Mucosa of rectum (tissue), 2 donors: ENCODE data around the gene MBD4.
A peak's percentile ranks its signal among the peaks of the same experiment; 100 is the strongest.

Experiments
- H3K27ac ChIP-seq, 2 donors: one replicate each; pipeline ENCODE4 v1.7.0; 2013; ENCODE audit warnings: inconsistent platforms in 2 of 2, low read depth in 2 of 2, low read length in 2 of 2
- H3K27me3 ChIP-seq, 2 donors: one replicate each; pipeline ENCODE4 v1.7.0; 2013; ENCODE audit warnings: low read length in 2 of 2; ENCODE audit not compliant: control insufficient read depth in 2 of 2, insufficient read depth in 2 of 2
- H3K36me3 ChIP-seq, 2 donors: one replicate each; pipeline ENCODE4 v1.7.0; 2013; ENCODE audit warnings: low read length in 2 of 2; ENCODE audit not compliant: control insufficient read depth in 2 of 2, insufficient read depth in 2 of 2
- H3K4me1 ChIP-seq, 2 donors: one replicate each; pipeline ENCODE4 v1.7.0; 2013; ENCODE audit warnings: low read length in 2 of 2, mild to moderate bottlenecking in 1 of 2; ENCODE audit not compliant: control insufficient read depth in 2 of 2, insufficient read depth in 2 of 2
- H3K4me3 ChIP-seq, 2 donors: one replicate each; pipeline ENCODE4 v1.7.0; 2013; ENCODE audit warnings: low read length in 2 of 2
- H3K9ac ChIP-seq, 2 donors: one replicate each; pipeline ENCODE4 v1.7.0; 2013; ENCODE audit warnings: low read length in 2 of 2, low read depth in 1 of 2, mild to moderate bottlenecking in 1 of 2
- H3K9me3 ChIP-seq, 2 donors: one replicate each; pipeline ENCODE4 v1.7.0; 2013; ENCODE audit warnings: low read length in 2 of 2; ENCODE audit not compliant: control insufficient read depth in 2 of 2
- donor health status: healthy.
- donor health status: Normal muscosa, but diverticular disease.

MBD4 gene

GRCh38 chr3:129448186-129448895, 8.6 kb upstream of the MBD4 start:
- peaks cover 6 to 13% of the 10 kb centered on the region in 2 donors for H3K36me3 ChIP-seq
- H3K27me3 ChIP-seq, result no peaks in the 10 kb centered on the region
- no peaks in the 10 kb centered on the region for H3K9me3 ChIP-seq
- no peak overlapping the region for H3K4me3 ChIP-seq
- H3K9ac ChIP-seq, result no peak overlapping the region
- H3K4me1 ChIP-seq, result no peaks in the 10 kb centered on the region
- H3K27ac ChIP-seq, result no peak overlapping the region

- no peaks in the 10 kb centered on the region for H3K27me3 ChIP-seq
- no peaks in the 10 kb centered on the region for H3K9me3 ChIP-seq
- H3K4me1 ChIP-seq, result peaks cover under 1 to 1% of the 10 kb centered on the region in 2 donors
- H3K36me3 ChIP-seq, result peaks cover 0 to under 1% of the 10 kb centered on the region in 2 donors
- H3K4me3 ChIP-seq, result no peak overlapping the region
- H3K27ac ChIP-seq, result no peak overlapping the region
- H3K9ac ChIP-seq, result no peak overlapping the region
These were observed 7.2 kb upstream of the MBD4 start for GRCh38 chr3:129446926-129447325.

DNA sequence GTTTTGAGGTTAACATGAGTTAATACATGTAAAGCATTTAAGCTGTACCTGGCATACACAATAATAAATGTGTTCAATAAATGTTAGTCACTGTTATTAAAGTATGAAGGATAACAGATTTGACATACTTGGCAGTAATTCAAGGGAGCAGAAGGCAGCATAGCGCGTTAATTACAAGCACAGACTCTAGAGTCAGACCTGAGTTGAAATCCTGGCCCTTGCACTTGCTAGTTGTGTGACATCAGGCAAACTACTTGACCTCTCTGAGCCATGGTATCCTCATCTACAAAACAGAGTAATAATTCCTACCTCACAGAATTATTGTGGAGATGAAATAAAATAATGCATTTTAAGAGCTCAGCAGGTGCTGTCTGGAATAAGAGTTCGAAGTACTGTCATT, 5.7 kb upstream of the MBD4 start:
- Histone ChIP-seq H3K9me3 (no peaks in the 10 kb centered on the region), H3K4me1 (peaks cover 13 to 15% of the 10 kb centered on the region in 2 donors), H3K27me3 (no peaks in the 10 kb centered on the region), H3K27ac (no peak overlapping the region), H3K4me3 (no peak overlapping the region), H3K36me3 (no peaks in the 10 kb centered on the region), H3K9ac (no peak overlapping the region)

- Histone ChIP-seq H3K27me3 (no peaks in the 10 kb centered on the region), H3K27ac (no peak overlapping the region), H3K9me3 (no peaks in the 10 kb centered on the region), H3K4me1 (peaks cover 17 to 22% of the 10 kb centered on the region in 2 donors), H3K36me3 (no peaks in the 10 kb centered on the region), H3K4me3 (no peak overlapping the region), H3K9ac (no peak overlapping the region)
These were observed 3.2 kb upstream of the MBD4 start for GRCh38 chr3:129442947-129443346.

GRCh38 chr3:129442486-129442885, 2.7 kb upstream of the MBD4 start:
- no peaks in the 10 kb centered on the region for H3K27me3 ChIP-seq
- H3K36me3 ChIP-seq, result peaks cover 0 to 3% of the 10 kb centered on the region in 2 donors
- peaks cover 17 to 22% of the 10 kb centered on the region in 2 donors for H3K4me1 ChIP-seq
- H3K9ac ChIP-seq, result no peak overlapping the region
- no peak overlapping the region for H3K27ac ChIP-seq
- H3K9me3 ChIP-seq, result no peaks in the 10 kb centered on the region
- no peak overlapping the region for H3K4me3 ChIP-seq

GRCh38 chr3:129441782-129442181, 2.0 kb upstream of the MBD4 start:
- Histone ChIP-seq H3K36me3 (peaks cover 2 to 5% of the 10 kb centered on the region in 2 donors), H3K4me1 (peaks cover 17 to 22% of the 10 kb centered on the region in 2 donors), H3K9ac (peak overlapping the region in 1 of 2 donors; percentile 34), H3K27ac (no peak overlapping the region), H3K4me3 (peak overlapping the region in 1 of 2 donors; percentile 97), H3K9me3 (no peaks in the 10 kb centered on the region), H3K27me3 (no peaks in the 10 kb centered on the region)

DNA sequence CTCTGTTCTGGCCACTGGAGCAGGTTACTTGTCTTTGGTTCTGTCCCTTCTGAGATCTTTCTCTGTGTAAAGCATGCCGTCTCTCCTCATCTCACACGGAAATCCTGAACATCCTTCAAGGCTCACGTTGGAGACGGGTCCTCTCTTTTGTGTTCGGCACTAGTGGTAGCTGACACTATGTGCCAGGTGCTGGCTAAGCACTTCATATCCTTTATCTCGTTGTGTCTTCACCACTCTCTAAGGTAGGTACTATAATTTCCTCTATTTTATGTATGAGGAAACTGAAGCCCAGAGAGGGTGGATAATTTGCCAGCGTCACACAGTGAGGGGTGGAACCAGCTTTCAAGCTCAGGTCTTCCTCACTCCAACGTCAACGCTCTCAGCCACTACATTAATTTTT, 1.5 kb upstream of the MBD4 start:
- no peaks in the 10 kb centered on the region for H3K9me3 ChIP-seq
- peak overlapping the region; percentile 83 to 86 for H3K9ac ChIP-seq
- no peaks in the 10 kb centered on the region for H3K27me3 ChIP-seq
- H3K4me3 ChIP-seq, result peak overlapping the region; percentile 97 to 98
- H3K4me1 ChIP-seq, result peaks cover 17 to 22% of the 10 kb centered on the region in 2 donors
- peak overlapping the region; percentile 92 to 95 for H3K27ac ChIP-seq
- peaks cover 7 to 9% of the 10 kb centered on the region in 2 donors for H3K36me3 ChIP-seq

DNA sequence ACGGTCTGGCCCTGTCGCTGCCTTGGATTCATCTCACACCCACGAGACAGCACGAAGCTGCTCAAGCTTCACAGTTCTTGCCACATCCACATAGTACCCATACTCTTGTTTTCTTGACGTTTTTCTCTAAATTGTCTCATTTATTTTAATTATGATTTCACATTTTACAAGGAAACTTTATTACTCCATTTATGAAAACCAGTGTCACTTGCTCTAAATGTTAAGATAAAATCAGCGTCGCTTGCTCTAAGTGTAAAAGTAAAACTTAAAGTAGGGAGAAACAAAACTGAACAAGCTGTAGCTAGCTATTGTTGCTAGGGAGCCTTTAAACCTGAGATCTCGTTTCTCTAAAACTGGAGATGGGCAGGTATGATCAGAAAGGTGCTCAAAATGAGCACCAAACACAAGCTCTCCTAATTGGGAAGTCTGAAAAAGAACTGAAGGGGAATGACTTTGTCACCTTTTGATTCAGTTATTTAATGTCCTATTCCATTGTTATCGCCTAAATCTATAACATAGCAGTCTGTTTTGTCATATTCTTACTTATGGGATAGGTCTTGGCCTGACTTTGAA, 956 bp upstream of the MBD4 start:
- Histone ChIP-seq H3K9ac (peak overlapping the region; percentile 83 to 86), H3K36me3 (peaks cover 12 to 14% of the 10 kb centered on the region in 2 donors), H3K9me3 (no peaks in the 10 kb centered on the region), H3K4me3 (peak overlapping the region; percentile 97 to 98), H3K4me1 (peaks cover 17 to 22% of the 10 kb centered on the region in 2 donors), H3K27me3 (no peaks in the 10 kb centered on the region), H3K27ac (peak overlapping the region; percentile 92 to 95)

- Histone ChIP-seq H3K27me3 (no peaks in the 10 kb centered on the region), H3K4me3 (peak overlapping the region; percentile 97 to 98), H3K27ac (peak overlapping the region; percentile 92 to 95), H3K9me3 (no peaks in the 10 kb centered on the region), H3K9ac (peak overlapping the region; percentile 94 to 97), H3K4me1 (peaks cover 17 to 22% of the 10 kb centered on the region in 2 donors), H3K36me3 (peaks cover 18 to 20% of the 10 kb centered on the region in 2 donors)
These were observed 427 bp downstream of the MBD4 start for GRCh38 chr3:129439226-129439816.

DNA sequence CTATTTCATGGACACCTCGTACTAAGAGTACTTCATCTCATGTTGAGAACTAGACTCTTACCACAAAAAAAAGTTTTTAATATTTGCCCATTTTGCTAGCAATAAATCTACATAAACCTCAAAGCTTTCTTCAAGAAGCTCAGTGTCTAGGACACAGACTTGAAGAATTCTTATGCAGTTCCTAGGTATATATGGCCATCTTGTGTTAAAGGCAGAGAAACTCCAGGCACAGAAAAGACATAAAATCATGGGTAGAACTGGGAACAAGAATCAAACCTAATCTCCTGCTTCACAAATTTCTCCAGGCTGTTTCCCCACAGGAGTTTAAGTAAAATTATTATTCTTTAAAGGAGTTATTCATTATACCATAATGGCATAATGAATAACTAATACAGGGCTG, 4.4 kb downstream of the MBD4 start:
- no peaks in the 10 kb centered on the region for H3K9me3 ChIP-seq
- H3K27me3 ChIP-seq, result no peaks in the 10 kb centered on the region
- peaks cover 44 to 49% of the 10 kb centered on the region in 2 donors for H3K36me3 ChIP-seq
- H3K4me1 ChIP-seq, result peaks cover 4 to 7% of the 10 kb centered on the region in 2 donors
- H3K27ac ChIP-seq, result no peak overlapping the region
- no peak overlapping the region for H3K4me3 ChIP-seq
- no peak overlapping the region for H3K9ac ChIP-seq
